Stimulated activated CD8-positive, alpha-beta memory T cell treated with anti-CD3 and anti-CD28 coated beads, Interleukin-7, amount 100 ng/mL, for 1 hour (primary cell): ENCODE data around the gene MLIP.
"Not testable (repeated sequence)": the region's sequence is repeated elsewhere in the genome, so short reads cannot be mapped to it uniquely, and the experiment has no call there.

Source experiments
- DNase-seq, 2 donors: peaks; one replicate each; pipeline ENCODE4 v3.0.0-alpha.2; 2020; ENCODE audit warnings: low read depth in 2 of 2

The MLIP gene

DNA sequence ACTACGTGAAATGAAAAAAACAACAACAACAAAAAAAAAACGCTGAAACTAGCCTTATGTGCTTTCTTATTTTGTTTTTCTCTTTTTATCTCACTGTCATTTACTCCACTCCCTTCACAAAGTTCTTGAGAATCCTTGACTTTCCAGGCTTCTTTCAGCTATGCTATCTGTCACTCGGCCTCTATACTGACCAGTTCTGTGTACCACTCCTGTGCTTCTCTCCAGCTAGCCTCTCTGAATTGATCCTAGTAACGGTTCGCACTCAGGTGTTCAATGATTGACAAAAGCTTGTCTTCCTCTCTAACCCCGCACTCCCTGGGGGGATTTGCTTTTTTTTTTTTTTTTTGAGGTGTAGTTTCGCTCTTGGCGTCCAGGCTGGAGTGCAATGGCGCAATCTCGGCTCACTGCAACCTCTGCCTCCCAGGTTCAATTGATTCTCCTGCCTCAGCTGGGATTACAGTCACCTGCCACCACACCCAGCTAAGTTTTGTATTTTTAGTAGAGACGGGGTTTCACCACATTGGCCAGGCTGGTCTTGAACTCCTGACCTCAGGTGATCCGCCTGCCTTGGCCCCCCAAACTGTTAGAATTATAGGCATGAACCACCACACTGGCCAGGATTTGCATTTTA lies 31.8 kb downstream of the MLIP start:
- DNase-seq, result no peak

DNA sequence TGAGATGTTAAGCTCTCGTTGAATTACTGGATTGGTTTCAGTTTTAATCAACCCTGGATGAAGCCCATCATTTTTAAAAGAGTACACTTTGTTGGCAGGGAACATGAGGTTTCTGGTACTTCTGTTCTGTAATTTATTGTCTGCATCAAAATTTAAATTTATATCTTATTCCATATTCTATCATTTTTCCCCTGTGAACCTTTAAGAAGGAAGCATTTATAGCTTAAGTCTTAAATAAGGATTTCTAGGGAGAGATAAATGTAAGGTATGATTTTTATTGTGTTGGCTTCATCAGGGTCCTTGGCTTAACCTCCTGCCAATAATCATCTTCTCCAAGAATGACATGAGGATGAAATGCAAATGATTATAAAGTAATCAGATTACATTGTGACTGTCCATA lies 40.6 kb downstream of the MLIP start:
- no peak for DNase-seq

DNA sequence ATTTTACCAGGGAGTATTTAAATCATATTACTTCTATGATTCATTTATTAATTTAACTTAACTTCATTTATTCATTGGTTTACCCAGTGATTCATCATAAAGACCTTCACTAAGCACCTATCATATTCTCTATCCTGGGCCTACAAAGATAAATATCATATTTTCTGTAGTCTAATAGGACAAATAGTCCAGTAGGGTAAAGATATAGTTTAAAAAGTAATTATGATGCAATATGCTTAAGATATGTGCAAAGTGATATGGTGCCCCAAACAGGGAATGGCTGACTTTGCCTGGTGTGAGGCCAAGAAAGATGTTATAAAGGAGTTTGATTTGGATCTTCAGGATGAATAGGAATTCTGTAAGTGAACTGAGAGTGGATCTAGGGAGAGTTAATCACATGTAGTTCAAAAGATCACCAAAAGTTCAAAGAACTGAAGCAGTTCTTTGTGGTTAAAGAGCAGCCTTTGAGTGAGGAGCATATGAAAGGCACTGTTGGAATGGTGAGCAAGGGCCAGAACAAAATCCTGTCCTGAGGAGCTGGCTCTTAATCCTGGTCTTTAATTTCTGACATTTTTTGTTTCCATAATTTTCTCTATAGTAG lies 45.5 kb downstream of the MLIP start:
- no peak for DNase-seq

DNA sequence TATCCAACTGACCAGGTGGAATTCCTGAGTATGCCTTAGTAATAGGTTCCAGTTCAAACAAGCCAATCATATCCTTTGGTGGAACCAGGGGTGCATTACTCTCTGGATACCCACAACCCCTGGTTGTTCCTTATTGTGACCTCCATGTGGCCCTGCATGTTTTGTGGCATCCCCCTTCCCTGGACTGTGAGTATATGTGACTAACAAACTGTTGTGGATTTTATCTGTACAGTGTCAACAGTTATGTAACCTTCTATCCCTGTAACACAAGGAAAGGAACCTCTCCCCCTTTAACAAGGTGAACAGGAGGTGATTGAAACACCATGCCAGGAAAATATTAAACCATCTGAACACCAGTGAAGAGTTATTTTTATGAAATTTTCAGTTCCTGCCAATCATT lies 46.2 kb downstream of the MLIP start:
- DNase-seq, result no peak

DNA sequence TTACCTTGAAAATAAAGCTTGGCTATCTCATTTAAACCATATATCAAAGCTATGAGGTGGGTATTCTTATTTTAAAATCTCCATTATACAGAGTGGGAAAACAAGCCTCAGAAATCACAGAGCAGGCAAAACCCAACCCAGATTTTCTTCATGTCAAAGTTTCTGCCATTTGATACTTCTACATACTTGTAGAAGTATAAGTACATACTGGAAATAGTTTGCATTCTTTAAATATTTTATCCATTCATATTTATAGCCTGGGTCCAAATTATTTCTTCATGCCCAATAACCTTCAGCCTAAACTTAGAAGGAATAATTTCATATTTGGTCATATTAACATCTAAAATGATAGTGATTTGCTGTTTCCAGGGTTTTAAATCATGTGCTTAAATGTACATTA lies 61.8 kb downstream of the MLIP start:
- no peak for DNase-seq

DNA sequence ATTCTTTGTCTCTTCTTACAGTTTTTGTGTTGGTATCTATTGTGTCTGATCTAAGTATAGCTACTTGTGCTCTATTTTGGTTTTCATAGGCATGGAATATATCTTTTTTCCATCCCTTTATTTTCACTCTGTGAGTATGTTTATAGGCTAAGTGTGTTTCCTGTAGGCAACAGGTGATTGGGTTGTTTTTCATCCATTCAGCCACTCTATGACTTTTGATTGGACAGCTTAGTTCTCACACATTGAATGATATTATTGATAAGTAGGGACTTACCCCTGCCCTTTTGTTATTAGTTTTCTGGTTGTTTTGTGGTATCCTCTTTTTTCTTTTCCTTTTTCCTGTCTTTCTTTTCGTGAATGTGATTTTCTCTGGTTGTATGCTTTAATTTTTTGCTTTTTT lies 67.9 kb downstream of the MLIP start:
- no peak for DNase-seq

DNA sequence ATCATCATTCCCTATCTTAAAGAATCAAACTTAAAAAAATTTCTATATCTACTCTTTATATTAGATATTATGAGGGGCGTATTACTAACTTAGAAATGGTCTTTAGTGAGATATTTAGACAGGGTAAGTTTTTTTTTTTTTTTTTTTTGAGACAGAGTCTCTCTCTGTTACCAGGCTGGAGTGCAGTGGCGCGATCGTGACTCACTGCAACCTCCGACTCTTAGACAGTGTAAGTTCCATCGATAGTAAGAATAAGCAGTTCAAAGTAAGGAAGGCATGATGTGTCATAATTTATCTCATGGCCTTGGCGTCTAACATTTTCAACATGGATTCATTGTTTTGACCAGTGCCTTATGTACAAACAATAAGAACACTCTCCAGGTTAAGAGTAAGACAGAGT lies 72.4 kb downstream of the MLIP start:
- DNase-seq, result no peak

DNA sequence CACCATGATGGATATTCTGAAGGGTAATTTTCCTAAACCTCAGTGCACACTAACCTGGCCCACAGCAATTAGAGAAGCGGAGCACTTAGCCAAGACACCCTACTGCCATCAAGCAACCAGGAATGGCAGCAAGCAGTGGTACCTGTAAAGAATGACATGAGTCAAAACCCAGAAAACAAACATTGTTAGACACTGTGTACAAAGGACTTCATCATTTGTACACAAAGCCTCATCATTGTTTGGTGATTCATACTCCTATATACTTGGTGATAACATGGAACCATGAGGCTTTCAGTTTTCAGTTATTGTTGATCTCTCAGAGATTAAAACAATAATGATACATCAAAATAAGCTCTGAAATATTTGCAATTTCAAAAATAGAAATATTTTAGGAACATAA lies 74.6 kb downstream of the MLIP start:
- DNase-seq, result no peak

DNA sequence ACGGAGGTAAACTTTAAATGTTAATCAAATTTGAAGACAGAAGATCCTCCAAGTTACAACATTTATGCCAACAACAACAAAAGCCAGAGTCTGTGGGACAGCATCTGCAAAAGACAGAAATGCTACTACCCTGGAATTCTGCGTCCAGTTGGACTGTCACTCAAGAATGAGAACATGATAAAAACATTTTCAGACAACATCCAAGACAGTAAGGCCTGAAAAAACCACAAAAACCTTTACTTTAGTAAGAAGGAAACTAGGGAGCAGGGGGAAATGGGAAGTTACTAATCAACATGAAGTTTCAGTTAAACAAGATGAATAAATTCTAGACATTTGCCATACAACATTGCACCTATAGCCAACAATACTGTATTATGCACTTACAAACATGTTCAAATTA lies 77.6 kb downstream of the MLIP start:
- DNase-seq, result no peak

DNA sequence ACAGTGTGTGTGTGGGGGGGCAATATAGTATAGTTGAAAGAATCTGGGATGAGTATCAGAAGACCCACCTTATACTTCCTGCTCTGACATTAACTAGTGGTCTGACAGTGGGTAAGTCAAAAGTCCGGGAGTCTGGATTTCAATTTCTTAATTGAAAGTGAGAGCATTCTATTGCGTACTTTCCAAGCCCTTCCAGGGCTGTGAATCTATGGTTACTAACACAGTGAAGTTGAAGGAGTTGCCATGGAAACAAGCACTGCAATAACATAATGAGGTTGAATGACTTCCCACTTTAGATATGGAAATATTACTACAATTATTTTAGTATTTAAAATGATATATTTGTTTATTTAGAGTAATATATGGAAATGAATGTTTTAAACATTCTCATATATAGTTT lies 80.2 kb downstream of the MLIP start:
- no peak for DNase-seq

DNA sequence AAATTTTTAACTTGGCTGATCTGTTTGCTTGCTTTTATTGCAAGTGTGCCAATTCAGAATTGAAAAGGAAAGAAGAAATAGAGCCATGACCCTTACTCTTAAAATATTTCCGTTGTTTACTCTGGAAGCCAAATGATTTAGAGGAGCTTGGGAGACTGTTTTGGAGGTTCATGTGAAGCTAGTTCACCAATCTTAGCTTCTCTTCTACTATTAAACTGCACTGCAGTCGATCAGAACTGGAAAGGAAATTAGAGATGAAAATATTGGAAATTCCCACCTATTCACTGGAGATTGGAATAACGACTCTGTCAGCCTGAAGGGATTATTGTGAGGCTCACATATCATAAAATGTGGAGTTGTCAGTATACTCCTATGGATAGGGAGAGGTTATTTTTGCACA lies 81.8 kb downstream of the MLIP start:
- no peak for DNase-seq

DNA sequence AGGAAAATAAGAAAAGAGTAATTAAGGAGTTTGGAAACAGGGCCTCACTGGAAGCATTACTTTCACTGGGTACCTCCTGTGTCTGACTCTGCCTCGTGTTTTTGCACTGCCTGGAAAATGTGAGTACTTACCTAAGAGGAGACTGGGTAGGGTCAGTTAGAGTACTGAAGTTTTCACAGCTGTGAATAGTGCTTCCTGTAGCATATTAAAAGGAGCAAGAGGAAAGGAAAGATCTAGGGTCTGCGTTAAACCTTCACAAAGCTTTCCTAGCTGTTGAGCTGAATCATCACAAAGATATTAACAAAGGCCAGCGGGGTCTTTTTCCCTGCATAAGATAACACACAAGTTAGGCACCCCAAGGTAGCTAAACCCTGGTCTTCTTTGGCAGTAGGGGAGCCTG lies 82.3 kb downstream of the MLIP start:
- no peak for DNase-seq

DNA sequence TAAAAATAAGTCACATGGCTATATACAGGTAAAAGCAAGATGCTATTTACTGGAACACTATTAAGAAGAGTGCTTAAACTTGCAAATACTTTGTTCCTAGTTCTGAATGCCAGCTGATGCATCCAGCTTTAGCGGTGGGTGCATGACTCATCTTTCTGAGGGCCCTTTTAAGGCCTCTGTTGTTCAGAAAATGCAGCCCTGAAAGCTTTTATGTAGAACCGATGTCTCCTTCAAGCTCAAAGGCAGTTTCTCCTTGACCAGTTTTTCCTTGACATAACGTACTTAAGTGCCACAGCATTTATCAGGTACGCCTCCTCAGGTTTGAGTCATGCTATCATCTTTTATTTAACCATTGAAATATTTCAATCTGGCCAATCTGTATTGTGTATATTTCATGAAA lies 82.8 kb downstream of the MLIP start:
- no peak for DNase-seq

DNA sequence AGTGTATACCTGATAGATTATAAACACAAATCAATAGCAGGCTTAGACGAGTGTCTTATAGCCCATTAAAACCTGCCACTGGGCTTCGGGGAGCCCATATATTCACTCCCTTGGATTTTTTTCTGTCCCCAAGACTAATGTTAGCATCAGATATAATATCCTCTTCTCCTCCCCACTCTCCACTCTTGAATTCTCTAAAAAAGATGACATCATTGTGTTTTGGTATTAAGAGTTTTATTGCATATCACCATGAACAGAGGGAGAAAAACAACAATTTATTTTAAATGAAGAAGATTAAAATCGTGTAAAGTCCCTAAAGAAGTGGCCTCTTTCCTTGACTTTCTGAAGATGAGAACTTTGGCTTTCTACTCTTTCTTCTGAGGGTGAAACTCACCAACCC lies 84.4 kb downstream of the MLIP start:
- DNase-seq, result no peak

DNA sequence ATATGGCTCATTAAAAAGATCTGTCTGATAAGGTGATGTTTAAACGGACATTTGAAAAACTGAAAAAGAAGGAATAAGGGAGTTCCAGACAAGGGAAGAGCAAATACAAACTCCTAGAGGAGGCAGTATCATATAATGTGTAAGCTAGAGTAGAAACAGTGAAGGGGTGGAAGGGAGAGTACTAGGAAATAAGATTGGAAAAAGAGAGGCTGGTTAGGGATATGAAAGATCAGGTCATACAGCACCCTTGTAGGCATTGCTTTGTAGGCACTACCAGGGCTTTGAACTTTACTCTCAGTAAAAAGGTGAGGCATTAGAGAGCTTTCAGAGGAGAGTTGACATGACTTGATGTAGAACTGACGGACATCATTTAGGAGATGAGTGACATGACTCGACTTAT lies 85.7 kb downstream of the MLIP start:
- no peak for DNase-seq

DNA sequence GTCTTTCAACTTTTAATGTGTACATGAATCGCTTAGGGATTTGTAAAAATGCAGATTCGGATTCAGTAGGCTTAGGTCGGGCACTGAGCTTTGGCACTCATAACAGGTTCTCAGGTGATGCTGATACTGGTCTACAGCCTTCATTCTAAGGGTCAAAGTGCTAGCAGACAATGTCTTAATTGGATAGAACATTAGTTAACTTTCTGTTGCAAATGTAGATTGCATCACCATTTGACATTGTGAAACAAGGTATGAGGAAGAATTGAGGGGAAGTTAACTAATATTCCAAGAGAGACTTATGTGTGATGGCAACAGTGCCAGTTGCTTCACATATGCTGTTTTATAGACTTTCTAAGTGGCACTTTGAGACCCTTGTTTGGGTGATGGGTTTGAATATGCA lies 86.9 kb downstream of the MLIP start:
- no peak for DNase-seq

DNA sequence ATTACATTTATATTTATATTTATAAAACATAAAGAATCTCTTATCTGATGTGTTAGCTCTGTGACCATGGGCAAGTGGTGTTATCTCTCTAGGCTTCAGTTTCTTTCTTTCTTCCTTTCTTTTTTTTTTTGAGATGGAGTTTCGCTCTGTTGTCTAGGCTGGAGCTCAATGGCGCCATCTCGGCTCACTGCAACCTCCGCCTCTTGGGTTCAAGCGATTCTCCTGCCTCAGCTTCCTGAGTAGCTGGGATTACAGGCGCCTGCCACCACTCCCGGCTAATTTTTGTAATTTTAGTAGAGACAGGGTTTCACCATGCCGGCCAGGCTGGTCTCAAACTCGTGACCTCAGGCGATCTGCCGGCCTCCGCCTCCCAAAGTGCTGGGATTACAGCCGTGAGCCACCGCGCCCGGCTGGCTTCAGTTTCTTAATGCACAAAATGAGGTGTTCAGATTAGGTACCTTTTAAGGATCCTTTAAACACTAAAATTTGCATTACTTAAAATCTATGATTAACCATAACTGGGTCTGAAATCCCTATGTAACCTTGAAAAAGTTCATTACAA lies 92.3 kb downstream of the MLIP start:
- not testable (repeated sequence) for DNase-seq

DNA sequence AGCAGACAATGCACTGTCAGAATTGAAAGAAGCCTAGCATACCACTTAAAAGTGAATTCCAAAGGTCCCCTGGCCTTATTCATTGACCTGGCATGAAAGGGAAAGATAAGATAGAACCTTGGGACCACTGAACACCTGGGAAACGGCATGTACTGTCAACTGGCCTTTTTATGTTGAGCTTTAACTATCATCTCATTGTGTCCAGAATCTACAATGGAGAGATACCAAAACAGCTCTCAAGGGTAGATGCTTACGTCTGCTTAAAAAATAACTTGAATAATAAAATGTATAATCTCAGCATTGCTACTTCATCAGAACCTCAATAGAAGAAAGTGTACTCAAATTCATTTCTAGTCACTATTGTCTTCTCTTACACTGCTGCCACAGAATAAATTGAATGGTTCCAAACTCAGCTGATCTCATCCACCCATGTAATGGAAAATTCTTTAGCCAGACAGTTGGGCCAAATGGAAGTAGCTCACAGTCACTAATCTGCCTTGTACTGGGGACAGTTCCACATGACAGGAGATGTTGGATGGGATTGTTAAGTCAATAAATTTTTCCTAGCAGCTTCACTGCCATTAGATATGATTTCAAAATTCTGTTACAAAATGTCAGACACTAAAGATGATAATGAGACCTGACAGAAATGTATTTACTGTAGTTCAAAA lies 93.8 kb downstream of the MLIP start:
- DNase-seq, result no peak

DNA sequence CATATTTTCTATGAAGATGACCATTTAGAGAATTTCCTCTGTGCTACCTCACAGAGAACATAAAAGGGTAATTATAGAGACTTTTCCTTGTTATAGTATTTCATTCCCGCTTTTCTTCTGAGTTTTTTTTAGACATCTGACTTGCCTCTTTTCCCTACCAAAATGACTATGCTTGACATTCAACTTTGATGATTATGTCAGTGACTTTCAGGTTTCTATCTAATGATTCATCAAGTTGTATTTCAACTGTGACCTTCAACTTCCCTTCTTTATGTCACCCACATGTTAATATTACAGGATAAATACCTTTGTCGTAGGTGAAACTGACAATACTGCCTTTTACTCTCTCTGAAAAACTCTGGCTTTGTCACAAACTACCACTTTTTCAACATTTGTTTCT lies 95.3 kb downstream of the MLIP start:
- DNase-seq, result no peak

DNA sequence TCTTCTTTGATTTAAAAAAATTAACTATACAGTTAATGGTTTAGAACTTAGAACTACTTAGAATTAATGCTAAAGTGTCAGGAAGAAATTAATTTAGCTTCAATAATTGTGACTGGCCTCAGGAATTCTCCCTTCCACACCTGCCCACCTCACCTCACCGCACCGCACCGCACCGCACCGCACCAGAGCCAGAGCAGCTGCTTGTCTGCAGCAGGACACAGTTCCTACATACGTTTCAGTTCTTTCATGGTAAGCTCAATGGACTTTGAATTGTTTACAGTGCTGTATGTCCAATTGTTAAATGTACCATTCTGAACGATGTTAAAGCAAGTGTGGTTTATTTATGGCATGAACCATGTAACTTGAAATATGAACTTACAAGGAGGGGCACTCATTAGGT lies 98.7 kb downstream of the MLIP start:
- not testable (repeated sequence) for DNase-seq

DNA sequence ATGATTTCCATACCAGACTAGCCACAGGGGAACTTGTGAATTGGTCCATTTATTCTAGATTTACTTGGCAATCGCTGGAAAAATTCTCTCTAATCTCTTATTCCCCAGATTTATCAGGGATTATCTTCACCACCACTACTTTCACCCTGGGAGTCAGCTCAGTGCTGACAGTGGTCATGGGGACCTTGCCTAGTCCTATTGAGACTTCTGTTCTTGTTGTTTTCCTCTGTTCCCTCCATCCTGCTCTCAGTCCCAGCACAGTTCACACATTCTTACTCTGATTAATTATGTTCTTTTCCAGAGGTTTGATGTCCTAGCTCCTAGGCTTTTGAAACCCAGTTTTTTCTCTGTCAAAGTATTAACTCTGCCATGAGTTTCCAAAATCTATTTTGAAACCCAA lies 103.0 kb downstream of the MLIP start:
- DNase-seq, result no peak

DNA sequence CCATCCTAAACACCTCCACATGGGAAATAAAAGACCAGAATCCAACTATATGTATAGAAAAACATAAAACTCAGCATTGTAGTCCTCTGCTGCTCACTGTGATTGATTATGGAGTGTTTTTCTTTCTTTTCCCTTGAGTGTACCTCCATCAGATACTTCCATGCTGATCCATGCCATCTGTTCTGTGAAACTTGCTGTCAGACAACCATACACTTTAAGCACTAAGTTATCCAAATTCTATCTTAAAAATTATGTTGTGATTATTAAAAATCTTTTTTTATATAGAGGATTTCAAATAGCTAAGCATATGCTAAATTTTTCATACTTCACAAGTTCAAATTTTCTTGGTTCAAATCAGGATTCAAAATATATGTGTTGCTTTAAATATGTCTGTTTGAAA lies 105.1 kb downstream of the MLIP start:
- DNase-seq, result no peak

DNA sequence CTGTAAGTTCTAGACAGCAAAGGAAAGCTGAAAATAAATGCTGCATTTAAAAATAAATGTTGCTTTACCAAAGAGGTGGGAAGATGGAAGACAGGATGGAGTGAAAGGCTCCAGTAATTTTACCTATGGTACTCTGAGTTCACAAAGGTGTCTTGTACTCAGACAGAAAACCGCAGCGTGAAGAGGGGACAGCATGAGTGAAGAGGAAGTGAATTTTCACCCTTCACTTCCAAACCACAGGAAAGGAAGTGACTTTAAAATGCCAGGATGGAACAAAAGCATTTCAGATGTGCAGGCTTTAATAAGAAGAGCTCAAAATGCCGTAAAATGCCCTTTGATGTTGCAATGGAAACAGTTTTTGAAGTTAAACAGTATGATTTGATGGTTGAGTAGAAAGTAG lies 105.8 kb downstream of the MLIP start:
- DNase-seq, result no peak
